Vagina (tissue), 2 donors: ENCODE measurements around the gene SAG.

Experiments
- POLR2A ChIP-seq, 2 donors: fragments of 450-650 bp; IDR thresholded peaks; one replicate each; pipeline ENCODE4 v1.6.1; 2017; ENCODE audit warnings: antibody characterized with exemption in 2 of 2, mild to moderate bottlenecking in 2 of 2, moderate library complexity in 2 of 2
- TF ChIP-seq, protein P1 (sequence below), 3 experiments: fragments of 450-650 bp in 2 of 3; fragments of 200-600 bp in 1 of 3; sonication (generic) in 1 of 3; IDR thresholded peaks; one replicate each; pipeline ENCODE4 v1.5.1; 2017 to 2019; ENCODE audit warnings: antibody characterized with exemption in 3 of 3, mild to moderate bottlenecking in 2 of 3, moderate library complexity in 2 of 3

DNA sequence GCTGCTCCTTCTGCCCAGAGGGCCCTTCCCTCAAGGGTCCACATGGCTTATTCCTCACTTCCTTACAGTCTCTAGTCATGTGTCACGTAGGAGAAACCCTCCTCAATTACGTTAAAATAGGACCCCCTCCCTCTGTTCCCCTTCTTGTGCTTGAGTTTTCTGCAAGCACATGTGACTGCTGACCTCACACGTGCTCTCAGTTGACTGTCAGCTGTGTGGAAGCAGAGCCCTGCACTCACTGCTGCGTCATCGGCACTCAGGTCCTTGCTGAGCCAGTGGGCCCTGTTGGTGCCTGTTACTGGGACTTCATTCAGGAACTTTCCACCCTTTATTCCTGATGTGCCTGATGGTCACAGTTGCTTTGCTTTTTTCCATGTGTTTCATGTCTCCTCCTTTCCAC, 45.1 kb upstream of the SAG start:
- TF ChIP-seq POLR2A (IDR thresholded peaks at IDR 0.05): no peak
- TF ChIP-seq, protein P1, sequence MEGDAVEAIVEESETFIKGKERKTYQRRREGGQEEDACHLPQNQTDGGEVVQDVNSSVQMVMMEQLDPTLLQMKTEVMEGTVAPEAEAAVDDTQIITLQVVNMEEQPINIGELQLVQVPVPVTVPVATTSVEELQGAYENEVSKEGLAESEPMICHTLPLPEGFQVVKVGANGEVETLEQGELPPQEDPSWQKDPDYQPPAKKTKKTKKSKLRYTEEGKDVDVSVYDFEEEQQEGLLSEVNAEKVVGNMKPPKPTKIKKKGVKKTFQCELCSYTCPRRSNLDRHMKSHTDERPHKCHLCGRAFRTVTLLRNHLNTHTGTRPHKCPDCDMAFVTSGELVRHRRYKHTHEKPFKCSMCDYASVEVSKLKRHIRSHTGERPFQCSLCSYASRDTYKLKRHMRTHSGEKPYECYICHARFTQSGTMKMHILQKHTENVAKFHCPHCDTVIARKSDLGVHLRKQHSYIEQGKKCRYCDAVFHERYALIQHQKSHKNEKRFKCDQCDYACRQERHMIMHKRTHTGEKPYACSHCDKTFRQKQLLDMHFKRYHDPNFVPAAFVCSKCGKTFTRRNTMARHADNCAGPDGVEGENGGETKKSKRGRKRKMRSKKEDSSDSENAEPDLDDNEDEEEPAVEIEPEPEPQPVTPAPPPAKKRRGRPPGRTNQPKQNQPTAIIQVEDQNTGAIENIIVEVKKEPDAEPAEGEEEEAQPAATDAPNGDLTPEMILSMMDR (IDR thresholded peaks at IDR 0.05): no peak
